Activated T-cell treated with anti-CD3 and anti-CD28 coated beads, Interleukin-2, amount 50 U/mL, for 4 hours (primary cell): ENCODE measurements around the gene SPAG17. TPM values are rescaled to one million over a fixed set of nuclear protein-coding genes. Genes with fewer than 3 reads are reported as not detected.

ENCODE experiments used
- ATAC-seq, 2 donors: fragments of 200-7000 bp; cut with Tn5 transposase; one replicate each; pipeline ENCODE4 v1.10.0; 2021
- DNase-seq: peaks from one replicate; pipeline ENCODE4 v3.0.0-alpha.2; 2020
- H3K27me3 Mint-ChIP-seq: one replicate; pipeline ENCODE4 v1.8.0; 2021; ENCODE audit warnings: low read depth, mixed read lengths
- H3K36me3 Mint-ChIP-seq: one replicate; pipeline ENCODE4 v1.8.0; 2022; ENCODE audit warnings: mixed read lengths; ENCODE audit not compliant: insufficient read depth
- H3K4me1 Mint-ChIP-seq: one replicate; pipeline ENCODE4 v1.8.0; 2021; ENCODE audit warnings: low read depth, mixed read lengths
- H3K4me3 Mint-ChIP-seq: one replicate; pipeline ENCODE4 v1.8.0; 2021; ENCODE audit warnings: mild to moderate bottlenecking, moderate library complexity, mixed read lengths
- H3K9me3 Mint-ChIP-seq: one replicate; pipeline ENCODE4 v1.8.0; 2021; ENCODE audit warnings: mixed read lengths
- total RNA-seq, 3 donors: library from RNA; stranded (reverse); gene quantifications; one replicate each; pipeline ENCODE4 v1.2.1, GENCODE V29; 2021

Gene SPAG17
- total RNA-seq, 3 donors from 2014 or later = not detected

DNA sequence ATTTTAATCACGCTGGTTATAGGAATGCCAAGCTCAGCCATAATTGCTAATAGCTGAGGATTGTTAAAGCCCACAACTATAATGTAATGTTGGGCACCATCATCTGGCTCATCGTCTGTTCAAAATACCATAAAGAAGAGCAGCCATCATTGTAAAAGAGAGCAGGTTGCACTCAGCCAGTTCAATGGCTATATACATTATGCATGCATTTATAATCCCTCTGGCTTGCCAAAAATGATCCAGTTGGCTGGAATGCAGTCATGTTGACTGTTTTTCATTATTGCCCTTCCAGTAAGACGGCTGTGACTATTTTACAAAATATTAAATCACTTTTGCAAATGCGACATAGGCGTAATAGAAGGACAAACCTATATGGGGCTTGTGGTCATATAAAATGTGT, 85.3 kb downstream of the SPAG17 start:
- Mint-ChIP-seq H3K4me3 (no peak overlapping the region), H3K9me3 (no peaks in the 10 kb centered on the region), H3K27me3 (no peaks in the 10 kb centered on the region), H3K4me1 (no peaks in the 10 kb centered on the region), H3K36me3 (no peaks in the 10 kb centered on the region)
- no peak for ATAC-seq
- DNase-seq = no peak

DNA sequence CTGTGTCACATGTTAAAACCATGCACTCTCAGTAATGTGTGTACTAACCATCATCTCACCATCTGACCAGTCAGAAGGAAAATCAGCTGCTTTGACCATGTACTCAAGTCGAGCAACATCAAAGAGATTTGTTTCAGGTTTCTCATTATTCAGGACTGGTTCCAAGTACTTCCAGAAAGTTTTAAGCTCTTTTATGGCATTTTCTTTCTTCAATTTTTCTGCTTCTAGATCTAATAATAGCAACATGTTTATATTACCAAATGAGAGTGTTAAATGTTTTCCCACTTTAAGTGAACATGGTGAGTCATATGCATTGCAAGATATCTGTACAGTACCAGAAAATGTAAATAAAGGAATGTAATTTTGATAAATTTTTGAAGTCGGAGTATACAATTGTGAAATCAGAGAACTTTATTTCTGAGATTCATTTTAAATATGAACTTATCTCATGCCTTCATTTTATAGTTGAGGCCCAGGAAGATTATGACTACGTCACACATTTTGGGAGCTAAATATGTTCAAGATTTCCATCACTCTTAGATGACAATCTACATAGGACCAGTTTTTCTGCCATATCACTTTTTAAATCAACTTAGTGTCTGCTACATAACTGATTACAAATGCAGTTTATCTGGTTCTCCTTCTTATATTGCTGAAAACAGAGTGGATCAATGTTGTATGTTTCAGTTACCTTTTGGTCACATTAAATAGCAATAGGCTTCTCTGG, 87.2 kb downstream of the SPAG17 start:
- DNase-seq (no peak), ATAC-seq (no peak)
- Mint-ChIP-seq H3K9me3 (no peaks in the 10 kb centered on the region), H3K36me3 (no peaks in the 10 kb centered on the region), H3K4me1 (no peaks in the 10 kb centered on the region), H3K27me3 (no peaks in the 10 kb centered on the region), H3K4me3 (no peak overlapping the region)

DNA sequence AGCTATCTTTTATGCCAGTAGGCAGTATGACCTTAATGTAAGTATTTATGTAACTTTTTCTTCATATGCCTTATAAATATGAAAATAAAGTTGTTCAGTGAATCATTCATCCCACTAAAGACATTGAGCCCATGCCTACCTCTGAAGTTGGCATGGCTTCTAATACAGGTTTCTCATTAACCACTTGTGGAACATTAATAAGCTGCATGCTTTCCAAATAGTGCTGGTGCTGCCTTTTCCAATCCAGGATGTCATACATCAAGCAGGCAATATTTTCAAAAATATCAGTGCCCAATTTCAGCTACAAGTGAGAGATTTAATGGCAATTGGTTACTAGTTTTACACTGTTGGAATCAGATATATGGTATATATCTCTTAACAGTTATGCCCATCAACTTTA, 92.0 kb downstream of the SPAG17 start:
- no peaks in the 10 kb centered on the region for H3K4me1 Mint-ChIP-seq
- no peak overlapping the region for H3K4me3 Mint-ChIP-seq
- DNase-seq (no peak), ATAC-seq (no peak)
- no peaks in the 10 kb centered on the region for H3K9me3 Mint-ChIP-seq
- no peaks in the 10 kb centered on the region for H3K36me3 Mint-ChIP-seq
- peaks cover 4% of the 10 kb centered on the region for H3K27me3 Mint-ChIP-seq

DNA sequence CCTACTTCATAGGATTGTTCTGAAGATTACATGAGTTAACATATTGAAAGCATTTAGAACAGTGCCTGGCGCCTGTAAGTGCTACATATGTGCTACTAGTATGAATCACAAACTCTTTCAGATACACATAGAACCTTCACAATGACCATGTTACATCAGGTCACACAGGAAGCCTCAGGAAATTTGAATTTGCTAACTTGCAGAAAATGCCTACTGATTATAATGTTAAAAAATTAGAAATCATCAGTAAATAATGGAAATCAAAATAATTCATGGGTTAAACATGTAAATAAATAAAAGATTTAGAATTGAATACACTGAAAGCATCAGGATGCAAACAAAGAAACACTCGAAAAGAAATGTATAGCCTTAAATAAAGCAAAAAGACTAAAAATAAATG, 94.9 kb downstream of the SPAG17 start:
- Mint-ChIP-seq H3K36me3 (no peaks in the 10 kb centered on the region), H3K9me3 (no peaks in the 10 kb centered on the region), H3K4me3 (no peak overlapping the region), H3K4me1 (no peaks in the 10 kb centered on the region), H3K27me3 (peaks cover 7% of the 10 kb centered on the region)
- ATAC-seq (no peak), DNase-seq (no peak)

DNA sequence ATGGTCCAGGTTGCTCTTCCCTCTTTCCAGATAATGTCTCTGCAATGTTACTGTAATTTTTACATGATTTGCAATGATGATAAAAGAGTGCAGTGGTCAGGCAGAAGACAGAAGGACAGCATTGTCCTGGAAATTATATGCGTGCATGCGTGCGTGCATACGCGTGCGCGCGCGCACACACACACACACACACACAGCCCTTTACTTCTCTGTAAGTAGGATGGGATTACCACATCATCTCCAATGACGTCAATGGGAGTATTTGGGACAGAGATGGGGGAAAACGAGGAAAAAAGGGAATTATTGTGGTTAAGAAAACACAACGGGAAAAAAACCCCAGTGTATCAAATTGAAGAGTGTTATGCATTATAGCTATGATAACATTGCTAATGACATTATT, 99.7 kb downstream of the SPAG17 start:
- no peaks in the 10 kb centered on the region for H3K4me1 Mint-ChIP-seq
- no peak for DNase-seq
- H3K9me3 Mint-ChIP-seq = no peaks in the 10 kb centered on the region
- ATAC-seq = no peak
- no peaks in the 10 kb centered on the region for H3K36me3 Mint-ChIP-seq
- H3K4me3 Mint-ChIP-seq = no peak overlapping the region
- peaks cover 6% of the 10 kb centered on the region for H3K27me3 Mint-ChIP-seq

DNA sequence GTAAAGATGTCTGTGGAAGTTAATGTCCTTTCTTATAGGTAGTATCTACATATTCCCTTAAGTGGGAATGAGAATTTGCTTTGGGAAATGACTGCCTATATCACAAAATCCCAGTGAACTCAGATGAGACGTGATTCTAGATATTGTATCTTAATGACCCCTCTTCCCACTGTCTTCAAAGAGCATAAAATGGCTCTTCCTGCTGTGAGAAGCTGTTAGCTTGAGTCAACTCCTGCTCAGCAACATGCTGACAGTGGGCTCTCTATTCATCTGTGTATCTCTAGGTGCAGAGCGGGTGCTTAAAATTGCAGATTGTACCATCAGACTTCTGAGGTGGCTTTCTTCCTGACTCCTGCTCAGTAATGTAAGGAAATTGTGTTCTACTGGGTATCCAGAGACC, 100.6 kb downstream of the SPAG17 start:
- ATAC-seq (no peak), DNase-seq (no peak)
- Mint-ChIP-seq H3K4me3 (no peak overlapping the region), H3K9me3 (no peaks in the 10 kb centered on the region), H3K36me3 (no peaks in the 10 kb centered on the region), H3K27me3 (peaks cover 6% of the 10 kb centered on the region), H3K4me1 (no peaks in the 10 kb centered on the region)

DNA sequence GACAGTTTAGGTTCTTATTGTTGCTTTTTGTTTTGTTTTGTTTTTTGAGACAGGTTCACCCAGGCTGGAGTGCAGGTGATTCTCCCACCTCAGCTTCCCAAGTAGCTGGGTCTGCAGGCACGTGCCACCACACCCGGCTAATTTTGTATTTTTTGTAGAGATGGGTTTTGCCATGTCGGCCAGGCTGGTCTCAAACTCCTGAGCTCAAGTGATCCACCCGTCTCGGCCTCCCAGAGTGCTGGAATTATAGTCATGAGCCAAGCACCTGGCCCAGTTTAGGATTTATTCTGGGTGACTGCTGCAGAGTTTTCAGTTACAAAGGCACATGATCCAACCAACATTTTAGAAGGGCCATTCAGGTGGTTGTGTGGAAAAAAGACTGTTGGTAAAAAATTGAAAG, 102.0 kb downstream of the SPAG17 start:
- Mint-ChIP-seq H3K27me3 (peaks cover 6% of the 10 kb centered on the region), H3K4me3 (no peak overlapping the region), H3K4me1 (no peaks in the 10 kb centered on the region), H3K9me3 (no peaks in the 10 kb centered on the region), H3K36me3 (no peaks in the 10 kb centered on the region)
- ATAC-seq = no peak
- DNase-seq = no peak

DNA sequence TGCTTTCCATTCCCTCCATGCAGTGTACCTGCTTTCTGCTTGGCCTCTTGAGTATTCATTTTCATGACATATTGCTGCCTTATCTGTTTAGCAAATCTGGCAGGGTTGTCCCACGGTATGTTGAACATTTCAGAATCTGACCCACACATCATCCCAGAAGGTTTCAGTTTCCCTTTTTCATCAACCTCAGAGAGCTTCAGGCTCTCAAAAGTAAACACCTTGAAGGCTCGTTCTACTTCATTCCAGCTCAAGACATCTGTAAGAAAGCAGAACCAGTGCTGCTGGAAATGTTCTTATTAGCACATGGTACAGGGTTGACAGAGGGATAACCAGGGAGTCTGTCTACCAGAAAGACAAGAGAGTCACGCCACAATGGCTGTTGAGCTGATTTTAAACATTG, 103.6 kb downstream of the SPAG17 start:
- H3K4me1 Mint-ChIP-seq = no peaks in the 10 kb centered on the region
- H3K27me3 Mint-ChIP-seq = peaks cover 8% of the 10 kb centered on the region
- no peaks in the 10 kb centered on the region for H3K36me3 Mint-ChIP-seq
- H3K9me3 Mint-ChIP-seq = no peaks in the 10 kb centered on the region
- DNase-seq (no peak), ATAC-seq (no peak)
- H3K4me3 Mint-ChIP-seq = no peak overlapping the region

DNA sequence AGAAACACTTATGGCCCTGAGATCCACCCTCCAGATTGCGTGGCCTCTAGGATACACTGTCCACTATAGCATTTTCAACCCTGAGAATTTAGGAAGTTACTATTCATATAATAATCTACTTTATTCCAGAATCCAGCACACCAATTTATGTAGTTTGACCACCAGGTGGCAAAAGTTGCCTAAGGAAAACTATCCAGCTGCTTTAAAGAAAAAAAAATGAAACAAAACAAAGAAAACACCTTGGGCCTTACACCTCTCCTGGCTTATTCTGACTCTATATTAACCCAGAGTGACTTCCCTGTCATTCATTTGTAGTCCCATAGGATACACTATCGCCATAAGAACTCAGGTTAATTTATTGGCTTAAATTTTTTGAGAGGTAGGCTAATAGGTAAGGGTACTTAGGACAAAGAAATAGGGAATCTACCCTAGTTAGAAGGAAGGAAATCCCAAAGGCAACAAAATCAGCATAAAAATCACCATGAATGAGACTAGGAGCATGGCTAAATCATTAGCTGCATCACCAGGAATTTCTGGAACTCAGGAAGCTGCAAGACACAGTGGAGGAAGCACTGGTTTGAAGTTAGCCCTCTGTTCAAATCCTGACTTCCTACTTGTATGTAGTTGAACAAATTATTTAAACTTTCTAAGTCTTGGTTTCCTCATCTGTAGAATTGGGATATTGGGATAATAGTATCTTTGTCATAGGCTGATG, 107.5 kb downstream of the SPAG17 start:
- DNase-seq = no peak
- Mint-ChIP-seq H3K27me3 (peaks cover 4% of the 10 kb centered on the region), H3K36me3 (no peaks in the 10 kb centered on the region), H3K4me3 (no peak overlapping the region), H3K4me1 (no peaks in the 10 kb centered on the region), H3K9me3 (no peaks in the 10 kb centered on the region)
- ATAC-seq = no peak

DNA sequence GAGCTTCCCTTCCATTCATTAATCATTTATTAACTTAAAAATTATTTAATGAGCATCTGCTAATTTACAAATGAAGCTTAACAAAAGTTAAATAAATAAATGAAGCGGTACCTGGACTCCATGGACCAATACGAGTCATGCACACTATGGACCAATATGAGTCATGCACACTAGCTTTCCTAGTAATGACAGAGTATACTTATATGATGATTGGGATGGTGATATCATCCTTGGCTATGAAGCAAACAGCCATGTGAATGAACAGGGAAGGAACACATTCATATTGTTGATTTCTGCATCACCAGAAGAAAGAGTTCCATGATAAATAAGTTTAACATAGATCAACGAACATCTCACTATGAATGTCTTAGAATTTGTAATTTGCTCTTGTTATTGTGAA, 109.9 kb downstream of the SPAG17 start:
- H3K4me1 Mint-ChIP-seq = no peaks in the 10 kb centered on the region
- no peak overlapping the region for H3K4me3 Mint-ChIP-seq
- DNase-seq (no peak), ATAC-seq (no peak)
- H3K27me3 Mint-ChIP-seq = peaks cover 3% of the 10 kb centered on the region
- H3K36me3 Mint-ChIP-seq = no peaks in the 10 kb centered on the region
- no peaks in the 10 kb centered on the region for H3K9me3 Mint-ChIP-seq

DNA sequence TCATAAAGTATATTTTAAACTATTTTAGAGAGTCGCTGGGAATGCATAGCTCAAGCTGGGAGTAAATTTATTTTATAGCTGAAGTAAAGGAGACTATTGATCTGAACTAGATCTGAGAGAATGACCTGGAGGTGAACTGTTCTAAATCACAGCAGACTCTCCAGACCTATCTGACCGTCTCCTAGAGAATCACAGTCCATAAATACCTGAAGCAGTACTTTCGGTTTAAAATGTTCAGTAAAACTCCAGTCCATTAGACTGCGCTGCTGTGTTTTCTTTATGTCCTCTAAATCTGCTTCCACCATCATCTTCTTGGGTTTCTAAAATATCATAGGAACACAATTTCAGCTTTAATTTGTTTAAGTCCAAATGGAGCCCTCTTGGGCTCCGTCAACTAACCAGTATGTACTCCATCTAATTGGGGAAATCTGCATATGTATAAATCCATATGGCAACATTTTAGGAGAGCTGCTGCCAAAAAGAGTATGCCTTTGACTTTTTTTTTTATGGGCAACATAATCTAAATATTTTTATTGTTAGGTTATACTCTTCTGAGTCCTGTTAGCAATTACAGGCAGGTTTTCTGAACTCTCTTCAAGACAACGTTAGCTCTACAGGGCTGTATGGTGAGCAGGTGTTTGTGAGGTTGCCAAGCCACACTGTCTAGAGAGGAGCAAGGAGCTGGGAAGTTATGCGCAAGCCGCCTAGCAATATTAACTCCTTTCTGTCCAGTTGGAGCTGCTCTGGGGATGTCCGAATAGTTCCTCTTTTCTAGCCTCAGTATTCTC, 111.2 kb downstream of the SPAG17 start:
- DNase-seq (no peak), ATAC-seq (no peak)
- Mint-ChIP-seq H3K4me3 (no peak overlapping the region), H3K27me3 (peaks cover 3% of the 10 kb centered on the region), H3K36me3 (no peaks in the 10 kb centered on the region), H3K9me3 (no peaks in the 10 kb centered on the region), H3K4me1 (no peaks in the 10 kb centered on the region)

DNA sequence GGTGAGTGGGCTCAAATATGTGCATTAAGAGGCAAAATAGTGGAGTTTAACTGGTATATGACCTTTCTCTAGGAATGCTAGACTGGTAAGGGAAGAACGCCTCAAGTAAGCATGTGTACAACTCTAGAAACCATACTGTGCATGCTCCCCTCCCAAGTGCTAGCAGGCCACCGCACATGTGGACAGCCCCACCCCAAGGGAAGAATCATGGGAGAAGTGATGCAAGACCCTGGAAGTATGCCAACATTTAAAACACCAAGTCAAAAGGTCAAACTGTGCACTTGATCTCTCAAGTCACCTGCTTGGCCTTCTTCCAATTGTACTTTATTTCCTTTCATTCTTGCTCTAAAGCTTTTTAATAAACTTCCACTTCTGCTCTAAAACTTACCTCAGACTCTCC, 135.0 kb downstream of the SPAG17 start:
- ATAC-seq (no peak), DNase-seq (no peak)
- H3K9me3 Mint-ChIP-seq = no peaks in the 10 kb centered on the region
- H3K27me3 Mint-ChIP-seq = no peaks in the 10 kb centered on the region
- H3K4me3 Mint-ChIP-seq = no peak overlapping the region
- H3K36me3 Mint-ChIP-seq = no peaks in the 10 kb centered on the region
- no peaks in the 10 kb centered on the region for H3K4me1 Mint-ChIP-seq

DNA sequence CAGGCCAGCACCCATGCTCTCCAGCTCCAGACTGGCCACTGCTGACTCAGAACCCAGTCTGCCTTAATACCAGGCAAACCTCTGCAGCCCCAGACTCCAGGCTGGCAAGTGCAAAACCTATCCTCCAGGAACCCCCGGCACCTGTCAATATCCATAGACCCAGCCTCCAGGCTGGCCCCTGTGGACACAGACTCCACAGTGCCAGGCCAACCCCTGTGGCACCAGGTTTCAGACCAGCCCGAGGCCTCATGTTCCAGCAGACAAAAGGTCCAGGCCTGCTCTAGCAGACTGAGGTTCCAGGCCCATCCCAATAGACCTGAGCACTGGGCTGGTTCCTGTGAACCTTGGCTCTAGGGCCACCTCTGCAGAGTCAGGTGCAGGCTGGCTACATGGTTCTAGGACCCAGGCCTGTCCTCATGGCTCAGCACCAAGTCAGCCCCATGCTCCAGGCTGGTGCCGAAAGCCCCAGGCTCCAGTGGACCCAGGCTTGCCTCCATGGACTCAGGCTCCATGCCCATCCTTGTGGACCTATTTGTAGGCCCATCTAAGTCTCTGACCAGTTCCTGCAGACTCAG, 137.3 kb downstream of the SPAG17 start:
- no peak for DNase-seq
- Mint-ChIP-seq H3K36me3 (no peaks in the 10 kb centered on the region), H3K9me3 (no peaks in the 10 kb centered on the region), H3K4me1 (no peaks in the 10 kb centered on the region), H3K27me3 (no peaks in the 10 kb centered on the region), H3K4me3 (no peak overlapping the region)
- no peak for ATAC-seq

DNA sequence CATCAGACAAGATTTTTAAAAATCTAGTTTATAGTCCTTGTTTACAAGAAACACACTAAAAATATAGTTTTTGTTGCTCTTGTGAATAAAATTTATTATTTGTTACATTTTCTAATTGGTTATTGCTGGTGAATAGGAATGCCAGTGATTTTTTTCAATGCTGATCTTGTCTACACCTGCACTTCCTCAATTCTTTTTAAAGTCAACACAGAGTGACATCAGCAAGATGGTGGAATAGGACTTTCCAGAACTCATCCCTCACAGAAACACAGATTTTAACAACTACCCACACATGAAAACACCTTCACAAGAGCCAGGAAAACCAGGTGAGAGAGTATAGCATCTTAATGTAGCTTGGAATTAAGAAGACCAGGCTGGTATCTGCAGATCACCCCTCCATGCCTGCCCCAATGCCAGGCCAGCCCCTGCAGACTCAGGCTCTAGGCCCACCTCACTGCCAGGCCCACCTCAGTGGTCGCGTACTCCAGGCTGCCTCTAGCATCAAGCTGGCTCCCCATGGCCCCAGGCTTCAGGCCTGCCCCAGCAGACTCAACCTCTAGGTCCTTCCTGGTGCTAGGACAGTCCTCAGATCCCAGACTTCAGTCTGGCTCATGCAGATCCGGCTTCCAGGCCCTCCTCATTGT, 137.9 kb downstream of the SPAG17 start:
- Mint-ChIP-seq H3K4me3 (no peak overlapping the region), H3K4me1 (no peaks in the 10 kb centered on the region), H3K36me3 (no peaks in the 10 kb centered on the region), H3K9me3 (no peaks in the 10 kb centered on the region), H3K27me3 (peaks cover 3% of the 10 kb centered on the region)
- DNase-seq = no peak
- ATAC-seq = no peak
